Right atrium auricular region (tissue), 2 donors: ENCODE measurements around the gene CDKN1A. TPM values are rescaled to one million over a fixed set of nuclear protein-coding genes. Genes with fewer than 3 reads are reported as not detected.

Experiments
- DNase-seq: peaks from one replicate; pipeline ENCODE4 v3.0.0-alpha.2; 2019; ENCODE audit warnings: low spot score
- H3K27ac ChIP-seq, 2 donors: fragments of 200-600 bp; sonication (generic); 1 replicate in 1 of 2; 2 replicates in 1 of 2; pipeline ENCODE4 v1.5.1; 2016 to 2019
- H3K27me3 ChIP-seq, 2 donors: fragments of 200-600 bp; sonication (generic); one replicate each; pipeline versions ENCODE4 v1.5.1 to v1.6.0; 2017 to 2019
- H3K36me3 ChIP-seq: fragments of 200-600 bp; sonication (generic); one replicate; pipeline ENCODE4 v1.5.1; 2016
- H3K4me1 ChIP-seq, 2 donors: fragments of 200-600 bp; sonication (generic); one replicate each; pipeline versions ENCODE4 v1.5.1 to v1.6.0; 2017 to 2019
- H3K4me3 ChIP-seq, 2 donors: fragments of 200-600 bp; sonication (generic); 1 replicate in 1 of 2; 2 replicates in 1 of 2; pipeline ENCODE4 v1.5.1; 2017 to 2019; ENCODE audit warnings: mild to moderate bottlenecking in 1 of 2, moderate library complexity in 1 of 2
- H3K9me3 ChIP-seq, 2 donors: fragments of 200-600 bp; sonication (generic); one replicate each; pipeline ENCODE4 v1.5.1; 2019
- CTCF ChIP-seq, 2 donors: fragments of 200-600 bp; sonication (generic); IDR thresholded peaks; one replicate each; pipeline ENCODE4 v1.5.1; 2019; ENCODE audit warnings: antibody characterized with exemption in 2 of 2
- total RNA-seq, 2 donors: library from RNA; depleted of rRNA; stranded (reverse); fragments of >200 nt; gene quantifications; one replicate each; pipeline ENCODE4 v1.1.0, GENCODE V29; 2016

The CDKN1A gene
- total RNA-seq, 2 donors from 2014 or later = 63.8 to 128 TPM

GRCh38 chr6:36685926-36686667 is 7.6 kb downstream of the CDKN1A start:
- Histone ChIP-seq H3K9me3 (no peaks in the 10 kb centered on the region), H3K36me3 (peaks cover 56% of the 10 kb centered on the region), H3K27me3 (no peaks in the 10 kb centered on the region), H3K4me3 (no peak overlapping the region), H3K27ac (no peak overlapping the region), H3K4me1 (peaks cover 0 to 43% of the 10 kb centered on the region in 2 donors)
- no peak for TF ChIP-seq CTCF (IDR thresholded peaks at IDR 0.05)
- DNase-seq = peak; percentile 73

- Histone ChIP-seq H3K4me3 (no peak overlapping the region), H3K4me1 (peaks cover 0 to 43% of the 10 kb centered on the region in 2 donors), H3K36me3 (peaks cover 56% of the 10 kb centered on the region), H3K9me3 (no peaks in the 10 kb centered on the region), H3K27ac (no peak overlapping the region), H3K27me3 (no peaks in the 10 kb centered on the region)
- no peak for TF ChIP-seq CTCF (IDR thresholded peaks at IDR 0.05)
- DNase-seq = no peak
Observed at GRCh38 chr6:36686668-36687513, 8.4 kb downstream of the CDKN1A start.

- Histone ChIP-seq H3K9me3 (no peaks in the 10 kb centered on the region), H3K4me1 (peaks cover 0 to 43% of the 10 kb centered on the region in 2 donors), H3K36me3 (peaks cover 46% of the 10 kb centered on the region), H3K4me3 (no peak overlapping the region), H3K27ac (no peak overlapping the region), H3K27me3 (no peaks in the 10 kb centered on the region)
- no peak for DNase-seq
- no peak for TF ChIP-seq CTCF (IDR thresholded peaks at IDR 0.05)
Observed at GRCh38 chr6:36688063-36688738, 9.7 kb downstream of the CDKN1A start.

- Histone ChIP-seq H3K36me3 (peaks cover 41% of the 10 kb centered on the region), H3K9me3 (no peaks in the 10 kb centered on the region), H3K4me3 (no peak overlapping the region), H3K4me1 (peaks cover 0 to 41% of the 10 kb centered on the region in 2 donors), H3K27ac (no peak overlapping the region), H3K27me3 (no peaks in the 10 kb centered on the region)
- no peak for DNase-seq
- TF ChIP-seq CTCF (IDR thresholded peaks at IDR 0.05) = no peak
Observed at GRCh38 chr6:36688739-36689075, 10.2 kb downstream of the CDKN1A start.

GRCh38 chr6:36691011-36691410 is 12.5 kb downstream of the CDKN1A start:
- Histone ChIP-seq H3K9me3 (no peaks in the 10 kb centered on the region), H3K27me3 (no peaks in the 10 kb centered on the region), H3K4me1 (peaks cover 0 to 20% of the 10 kb centered on the region in 2 donors), H3K4me3 (no peak overlapping the region), H3K36me3 (peaks cover 18% of the 10 kb centered on the region), H3K27ac (no peak overlapping the region)
- no peak for DNase-seq
- no peak for TF ChIP-seq CTCF (IDR thresholded peaks at IDR 0.05)
